ENCODE results near the gene CDKN1C.

CDKN1C gene

DNA sequence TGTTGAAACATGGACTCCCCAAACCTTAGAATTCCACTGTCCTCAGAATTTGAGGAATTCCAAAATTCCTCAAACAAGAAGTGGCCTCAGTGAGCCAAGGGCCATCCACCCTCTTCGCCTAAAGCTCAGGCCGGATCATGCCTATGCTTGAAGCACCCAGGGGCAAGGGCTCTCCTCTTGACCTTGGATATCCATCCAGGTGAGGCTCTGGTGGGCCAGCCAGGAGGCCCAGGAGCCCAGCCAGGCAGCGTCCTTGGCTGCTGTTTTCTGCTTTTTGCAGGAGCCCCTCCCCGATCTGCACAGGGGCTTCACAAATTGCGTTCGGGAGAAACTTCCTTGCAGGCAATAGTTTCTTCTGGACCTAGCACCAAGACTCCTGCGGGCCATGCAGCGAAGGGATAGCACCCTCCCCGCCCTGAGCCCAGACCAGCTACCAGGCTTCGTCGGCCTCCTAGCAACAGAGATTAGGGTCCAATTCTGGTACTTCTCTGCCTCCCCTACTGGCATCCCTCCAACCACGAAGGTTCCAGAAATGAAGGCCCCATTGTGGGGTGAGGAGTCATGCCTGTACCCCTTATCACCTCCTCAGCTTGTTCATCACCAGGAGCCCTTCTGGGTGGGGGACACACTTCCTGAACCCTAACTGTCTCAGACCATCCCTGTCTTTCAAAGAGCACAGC, 41.7 kb upstream of the CDKN1C start:
- TF ChIP-seq, protein P1, sequence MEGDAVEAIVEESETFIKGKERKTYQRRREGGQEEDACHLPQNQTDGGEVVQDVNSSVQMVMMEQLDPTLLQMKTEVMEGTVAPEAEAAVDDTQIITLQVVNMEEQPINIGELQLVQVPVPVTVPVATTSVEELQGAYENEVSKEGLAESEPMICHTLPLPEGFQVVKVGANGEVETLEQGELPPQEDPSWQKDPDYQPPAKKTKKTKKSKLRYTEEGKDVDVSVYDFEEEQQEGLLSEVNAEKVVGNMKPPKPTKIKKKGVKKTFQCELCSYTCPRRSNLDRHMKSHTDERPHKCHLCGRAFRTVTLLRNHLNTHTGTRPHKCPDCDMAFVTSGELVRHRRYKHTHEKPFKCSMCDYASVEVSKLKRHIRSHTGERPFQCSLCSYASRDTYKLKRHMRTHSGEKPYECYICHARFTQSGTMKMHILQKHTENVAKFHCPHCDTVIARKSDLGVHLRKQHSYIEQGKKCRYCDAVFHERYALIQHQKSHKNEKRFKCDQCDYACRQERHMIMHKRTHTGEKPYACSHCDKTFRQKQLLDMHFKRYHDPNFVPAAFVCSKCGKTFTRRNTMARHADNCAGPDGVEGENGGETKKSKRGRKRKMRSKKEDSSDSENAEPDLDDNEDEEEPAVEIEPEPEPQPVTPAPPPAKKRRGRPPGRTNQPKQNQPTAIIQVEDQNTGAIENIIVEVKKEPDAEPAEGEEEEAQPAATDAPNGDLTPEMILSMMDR (conservative IDR thresholded peaks at IDR 0.05; ENCODE audit: control insufficient read depth, insufficient read depth, low read depth, low read length) = no peak

DNA sequence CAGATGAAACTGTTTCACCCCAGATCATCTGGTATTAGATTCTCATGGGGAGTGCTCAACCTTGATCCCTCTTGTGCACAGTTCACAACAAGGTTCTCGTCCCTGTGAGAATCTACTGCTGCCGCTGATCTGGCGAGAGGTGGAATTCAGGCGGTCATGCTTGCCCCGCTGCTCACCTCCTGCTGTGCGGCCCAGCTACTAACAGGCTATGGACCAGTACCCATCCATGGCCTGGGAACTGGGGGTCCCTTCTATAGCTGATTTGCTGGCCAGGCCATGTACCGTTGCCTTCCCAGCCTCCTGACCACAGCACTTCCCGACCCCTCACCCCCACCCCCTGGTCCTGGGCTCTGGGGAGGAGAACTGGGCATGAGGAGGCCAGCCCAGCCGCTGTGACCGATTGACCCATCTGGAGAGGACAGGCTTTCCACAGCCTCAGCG, 41.1 kb upstream of the CDKN1C start:
- DNase-seq (ENCODE audit: low read depth) = no peak
- H3K4me3 ChIP-seq (ENCODE audit: control insufficient read depth, low read depth, low read length) = no peak overlapping the region
- TF ChIP-seq, protein P1 (conservative IDR thresholded peaks at IDR 0.05; ENCODE audit: control insufficient read depth, insufficient read depth, low read depth, low read length) = no peak

More for the DNA sequence above, 41.7 kb upstream of the CDKN1C start:
- H3K4me3 ChIP-seq (ENCODE audit: control insufficient read depth, low read depth, low read length) = peak overlapping the region; percentile 80
- no peak for DNase-seq (ENCODE audit: low read depth)

DNA sequence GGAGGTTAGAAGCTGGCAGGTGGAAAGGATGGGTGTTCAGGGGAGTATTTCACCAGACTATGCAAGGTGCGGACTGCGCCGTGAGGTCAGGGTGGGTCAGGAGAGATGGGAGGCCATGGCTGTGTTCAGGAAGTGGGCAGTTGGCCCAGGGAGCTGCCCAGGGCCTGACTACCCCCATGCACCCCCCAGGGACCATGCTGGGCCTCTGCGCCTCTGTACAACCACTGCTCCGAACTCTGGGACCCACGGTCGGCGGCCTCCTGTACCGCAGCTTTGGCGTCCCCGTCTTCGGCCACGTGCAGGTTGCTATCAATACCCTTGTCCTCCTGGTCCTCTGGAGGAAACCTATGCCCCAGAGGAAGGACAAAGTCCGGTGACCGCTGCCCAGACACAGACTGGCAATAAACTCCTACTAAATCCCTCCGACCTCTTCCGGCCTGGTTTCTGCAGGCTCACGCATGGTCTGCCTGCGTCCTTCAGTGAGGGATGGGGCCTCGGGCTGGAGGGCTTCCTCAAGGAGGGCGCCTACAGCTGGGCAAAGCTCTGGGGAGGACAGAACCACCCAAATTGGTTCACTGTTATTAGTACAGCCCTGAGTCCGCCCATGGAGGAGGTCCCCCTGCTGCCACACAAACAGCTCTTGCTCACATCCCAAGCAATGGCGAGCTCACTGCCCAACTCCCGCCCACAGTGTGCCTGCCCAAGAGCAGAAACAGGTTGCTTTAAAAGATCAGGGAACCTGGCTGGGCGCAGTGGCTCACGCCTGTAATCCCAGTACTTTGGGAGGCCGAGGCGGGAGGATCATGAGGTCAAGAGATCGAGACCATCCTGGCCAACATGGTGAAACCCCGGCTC, 39.5 kb upstream of the CDKN1C start:
- no peak for DNase-seq (ENCODE audit: low read depth)
- H3K4me3 ChIP-seq (ENCODE audit: control insufficient read depth, low read depth, low read length) = no peak overlapping the region
- TF ChIP-seq, protein P1 (conservative IDR thresholded peaks at IDR 0.05; ENCODE audit: control insufficient read depth, insufficient read depth, low read depth, low read length) = no peak

DNA sequence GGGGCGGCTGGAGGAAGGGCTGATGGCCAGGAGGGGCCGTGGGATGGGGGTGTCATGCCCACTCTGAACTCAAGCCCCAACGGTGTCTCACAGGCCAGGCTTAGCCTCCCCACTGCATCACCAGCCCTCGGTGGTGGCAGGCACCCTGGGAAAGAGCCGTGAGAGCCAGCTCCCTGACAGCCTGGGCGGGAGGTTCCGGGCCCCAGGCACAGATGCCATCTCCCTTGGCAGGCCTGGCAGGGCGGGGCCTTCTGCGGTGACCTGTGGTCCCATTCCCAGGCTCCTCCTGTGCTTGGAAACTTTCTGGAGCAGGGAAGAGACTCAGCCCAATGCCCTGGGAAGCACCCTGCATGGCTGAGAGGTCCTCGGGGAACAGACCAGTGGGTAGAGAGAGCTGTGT, 38.8 kb upstream of the CDKN1C start:
- no peak for DNase-seq (ENCODE audit: low read depth)
- H3K4me3 ChIP-seq (ENCODE audit: control insufficient read depth, low read depth, low read length) = no peak overlapping the region
- TF ChIP-seq, protein P1 (conservative IDR thresholded peaks at IDR 0.05; ENCODE audit: control insufficient read depth, insufficient read depth, low read depth, low read length) = no peak

DNA sequence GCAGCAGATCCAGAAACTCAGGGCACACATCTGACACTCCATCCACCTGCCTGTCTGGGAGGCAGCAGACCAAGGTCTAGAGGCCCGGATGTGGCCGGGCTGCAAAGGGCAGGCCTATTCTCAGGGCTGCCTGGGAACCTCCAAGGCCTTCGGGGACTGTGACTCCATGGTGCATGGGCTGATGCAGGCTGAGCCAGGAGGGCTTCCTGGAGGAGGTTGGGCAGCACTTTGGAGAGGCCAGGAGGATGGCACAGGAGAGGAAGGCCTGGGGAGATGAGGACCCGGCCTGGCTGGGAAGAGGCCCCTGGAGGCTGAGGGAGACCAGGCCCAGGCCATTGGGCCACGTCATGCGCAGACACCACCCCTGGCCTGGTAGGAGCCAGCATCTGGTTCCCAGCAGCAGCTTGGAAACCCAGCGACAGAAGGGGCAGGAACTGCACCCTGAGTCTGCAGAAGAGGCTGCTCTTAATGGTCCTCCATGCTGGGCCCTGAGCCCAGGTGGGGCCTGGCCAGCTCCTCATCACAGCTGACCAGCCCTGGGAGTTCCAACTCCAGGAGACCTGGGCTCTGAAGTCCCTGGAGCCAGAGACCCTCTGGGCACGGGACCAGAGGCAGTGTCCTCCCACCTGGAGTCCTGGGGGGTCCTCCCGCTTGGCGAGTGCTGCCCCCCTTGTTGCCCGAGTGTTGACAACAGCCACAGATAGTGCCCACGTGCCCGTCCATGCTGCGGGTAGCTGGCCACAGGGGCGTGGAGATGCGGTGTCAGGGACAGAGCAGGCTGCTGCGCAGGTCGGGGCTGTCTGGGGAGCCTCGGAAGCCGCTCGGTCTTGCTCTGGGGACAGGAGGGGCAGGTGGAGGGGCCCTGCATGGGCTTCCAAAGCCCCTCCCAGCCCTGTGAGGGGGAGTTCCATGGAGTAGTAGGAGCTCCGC, 38.1 kb upstream of the CDKN1C start:
- H3K4me3 ChIP-seq (ENCODE audit: control insufficient read depth, low read depth, low read length) = no peak overlapping the region
- TF ChIP-seq, protein P1 (conservative IDR thresholded peaks at IDR 0.05; ENCODE audit: control insufficient read depth, insufficient read depth, low read depth, low read length) = no peak
- DNase-seq (ENCODE audit: low read depth) = no peak

- no peak for DNase-seq (ENCODE audit: low read depth)
- no peak overlapping the region for H3K4me3 ChIP-seq (ENCODE audit: control insufficient read depth, low read depth, low read length)
- TF ChIP-seq, protein P1 (conservative IDR thresholded peaks at IDR 0.05; ENCODE audit: control insufficient read depth, insufficient read depth, low read depth, low read length) = no peak
Measured at GRCh38 chr11:2922655-2923054, 37.1 kb upstream of the CDKN1C start.

All from fibroblast of mammary gland (primary cell).